Astrocyte (in vitro differentiated cells and primary cell): ENCODE measurements around the gene TENM4. TPM values are rescaled to one million over a fixed set of nuclear protein-coding genes. Genes with fewer than 3 reads are reported as not detected.

Source experiments
- DNase-seq: peaks from one replicate; pipeline ENCODE4 v3.0.0-alpha.2; 2010; ENCODE audit warnings: low read depth
- FAIRE-seq: peaks from 2 replicates; lab custom pipeline; 2011; peaks lifted over from hg19 to GRCh38; lab: Jason Lieb, UNC
- H2AFZ ChIP-seq: 2 replicates; pipeline ENCODE4 v1.6.0; 2012; ENCODE audit warnings: low read depth, low read length, inconsistent platforms
- H3K27ac ChIP-seq: 2 replicates; pipeline ENCODE4 v1.5.1; 2011; ENCODE audit warnings: low read depth, low read length, inconsistent platforms
- H3K27me3 ChIP-seq: 2 replicates; pipeline ENCODE4 v1.6.0; 2011; ENCODE audit warnings: low read length, inconsistent platforms; ENCODE audit not compliant: insufficient read depth
- H3K36me3 ChIP-seq: 2 replicates; pipeline ENCODE4 v1.5.1; 2011; ENCODE audit warnings: low read length, inconsistent platforms; ENCODE audit not compliant: insufficient read depth
- H3K4me1 ChIP-seq: 2 replicates; pipeline ENCODE4 v1.5.1; 2011; ENCODE audit warnings: low read length, inconsistent platforms; ENCODE audit not compliant: insufficient read depth
- H3K4me2 ChIP-seq: 2 replicates; pipeline ENCODE4 v1.6.0; 2012; ENCODE audit warnings: low read length, inconsistent platforms
- H3K4me3 ChIP-seq: 2 replicates; pipeline ENCODE4 v1.5.1; 2011; ENCODE audit warnings: low read depth, mild to moderate bottlenecking, low read length, inconsistent platforms; ENCODE audit not compliant: insufficient read depth
- H3K79me2 ChIP-seq: 2 replicates; pipeline ENCODE4 v1.6.0; 2012; ENCODE audit warnings: mild to moderate bottlenecking, low read length, inconsistent platforms; ENCODE audit not compliant: insufficient read depth
- H3K9ac ChIP-seq: 2 replicates; pipeline ENCODE4 v1.6.0; 2012; ENCODE audit warnings: mild to moderate bottlenecking, low read length, inconsistent platforms
- H3K9me3 ChIP-seq: 2 replicates; pipeline ENCODE4 v1.5.1; 2012; ENCODE audit warnings: low read depth, mild to moderate bottlenecking, low read length, inconsistent platforms; ENCODE audit not compliant: insufficient read depth
- H4K20me1 ChIP-seq: 2 replicates; pipeline ENCODE4 v1.6.0; 2012; ENCODE audit warnings: low read length, inconsistent platforms; ENCODE audit not compliant: insufficient read depth
- H3K27ac Mint-ChIP-seq: one replicate; pipeline ENCODE4 v1.8.0; 2021; ENCODE audit warnings: mild to moderate bottlenecking, mixed read lengths; ENCODE audit not compliant: unreplicated experiment
- H3K27me3 Mint-ChIP-seq: one replicate; pipeline ENCODE4 v1.8.0; 2021; ENCODE audit warnings: low read depth, mixed read lengths; ENCODE audit not compliant: unreplicated experiment
- H3K36me3 Mint-ChIP-seq: one replicate; pipeline ENCODE4 v1.8.0; 2021; ENCODE audit warnings: low read depth, mixed read lengths; ENCODE audit not compliant: unreplicated experiment
- H3K4me1 Mint-ChIP-seq: one replicate; pipeline ENCODE4 v1.8.0; 2021; ENCODE audit warnings: low read depth, mixed read lengths; ENCODE audit not compliant: unreplicated experiment
- H3K4me3 Mint-ChIP-seq: one replicate; pipeline ENCODE4 v1.8.0; 2021; ENCODE audit warnings: mild to moderate bottlenecking, moderate library complexity, mixed read lengths; ENCODE audit not compliant: unreplicated experiment
- H3K9me3 Mint-ChIP-seq: one replicate; pipeline ENCODE4 v1.8.0; 2021; ENCODE audit warnings: mild to moderate bottlenecking, mixed read lengths; ENCODE audit not compliant: unreplicated experiment
- EZH2 ChIP-seq: IDR thresholded peaks from 2 replicates; pipeline ENCODE4 v1.6.1; 2012; ENCODE audit warnings: mild to moderate bottlenecking, low read length, inconsistent platforms; ENCODE audit not compliant: insufficient read depth
- total RNA-seq: library from RNA; stranded (reverse); gene quantifications from 2 replicates; pipeline ENCODE4 v1.2.1, GENCODE V29; 2021
- TF ChIP-seq, protein P1 (sequence below): IDR thresholded peaks from 2 replicates; pipeline ENCODE4 v1.5.1; 2011; ENCODE audit warnings: low read depth, mild to moderate bottlenecking, inconsistent platforms, low read length, moderate library complexity; ENCODE audit not compliant: insufficient read depth

TENM4 gene
- total RNA-seq, 1 donor from 2014 or later: 7.5 TPM

DNA sequence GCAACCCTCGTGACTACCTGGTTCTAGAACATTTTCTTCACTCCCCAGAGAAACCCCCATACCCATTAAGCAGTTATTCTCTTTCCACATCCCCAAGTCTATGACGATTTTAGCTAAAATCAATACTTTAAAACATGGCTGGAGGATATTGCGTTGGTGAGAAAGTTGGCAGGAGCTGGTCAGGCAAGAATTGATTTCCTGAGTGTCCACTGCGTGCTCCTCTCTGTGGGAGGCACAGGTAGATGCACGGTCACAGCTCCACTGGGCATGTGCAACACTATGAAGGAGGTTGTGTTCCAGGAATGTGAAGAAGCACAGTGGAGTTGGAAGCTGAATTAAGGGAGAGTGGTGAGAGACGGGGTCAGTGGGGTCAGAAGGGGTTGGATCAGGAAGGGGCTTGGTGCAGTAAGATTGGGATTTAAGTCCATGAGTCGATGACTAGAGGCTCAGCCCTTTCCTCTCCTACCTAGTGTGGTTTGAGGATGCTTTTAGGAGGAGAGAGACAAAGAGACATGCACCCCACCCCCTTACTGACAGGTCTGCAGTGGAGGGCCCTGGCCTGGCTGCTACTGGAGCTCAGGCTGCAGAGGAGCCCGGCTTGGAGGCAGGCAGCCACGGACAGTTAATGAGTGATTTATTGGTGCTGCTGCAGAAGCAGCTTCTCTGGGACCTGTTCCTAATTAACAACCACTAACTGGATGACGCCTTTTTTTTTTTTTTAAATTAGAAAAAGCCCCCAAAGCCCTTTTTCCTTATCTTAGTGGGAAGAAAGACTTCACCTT, 395.6 kb downstream of the TENM4 start:
- Histone ChIP-seq H3K9me3 (no peaks in the 10 kb centered on the region), H3K27ac (no peak overlapping the region), H3K36me3 (no peaks in the 10 kb centered on the region), H3K4me3 (no peak overlapping the region), H3K27me3 (no peaks in the 10 kb centered on the region), H3K4me1 (peaks cover 6% of the 10 kb centered on the region), H4K20me1 (no peaks in the 10 kb centered on the region), H3K9ac (no peak overlapping the region), H3K79me2 (no peaks in the 10 kb centered on the region), H3K4me2 (no peak overlapping the region), H2AFZ (no peak overlapping the region)
- Mint-ChIP-seq H3K36me3 (peaks cover 4% of the 10 kb centered on the region), H3K4me1 (no peaks in the 10 kb centered on the region), H3K27ac (no peak overlapping the region), H3K9me3 (peaks cover 2% of the 10 kb centered on the region), H3K27me3 (peaks cover 26% of the 10 kb centered on the region), H3K4me3 (no peak overlapping the region)
- TF ChIP-seq, protein P1, sequence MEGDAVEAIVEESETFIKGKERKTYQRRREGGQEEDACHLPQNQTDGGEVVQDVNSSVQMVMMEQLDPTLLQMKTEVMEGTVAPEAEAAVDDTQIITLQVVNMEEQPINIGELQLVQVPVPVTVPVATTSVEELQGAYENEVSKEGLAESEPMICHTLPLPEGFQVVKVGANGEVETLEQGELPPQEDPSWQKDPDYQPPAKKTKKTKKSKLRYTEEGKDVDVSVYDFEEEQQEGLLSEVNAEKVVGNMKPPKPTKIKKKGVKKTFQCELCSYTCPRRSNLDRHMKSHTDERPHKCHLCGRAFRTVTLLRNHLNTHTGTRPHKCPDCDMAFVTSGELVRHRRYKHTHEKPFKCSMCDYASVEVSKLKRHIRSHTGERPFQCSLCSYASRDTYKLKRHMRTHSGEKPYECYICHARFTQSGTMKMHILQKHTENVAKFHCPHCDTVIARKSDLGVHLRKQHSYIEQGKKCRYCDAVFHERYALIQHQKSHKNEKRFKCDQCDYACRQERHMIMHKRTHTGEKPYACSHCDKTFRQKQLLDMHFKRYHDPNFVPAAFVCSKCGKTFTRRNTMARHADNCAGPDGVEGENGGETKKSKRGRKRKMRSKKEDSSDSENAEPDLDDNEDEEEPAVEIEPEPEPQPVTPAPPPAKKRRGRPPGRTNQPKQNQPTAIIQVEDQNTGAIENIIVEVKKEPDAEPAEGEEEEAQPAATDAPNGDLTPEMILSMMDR: no peak
- no peak for TF ChIP-seq EZH2
- no peak for DNase-seq
- FAIRE-seq: no peak

DNA sequence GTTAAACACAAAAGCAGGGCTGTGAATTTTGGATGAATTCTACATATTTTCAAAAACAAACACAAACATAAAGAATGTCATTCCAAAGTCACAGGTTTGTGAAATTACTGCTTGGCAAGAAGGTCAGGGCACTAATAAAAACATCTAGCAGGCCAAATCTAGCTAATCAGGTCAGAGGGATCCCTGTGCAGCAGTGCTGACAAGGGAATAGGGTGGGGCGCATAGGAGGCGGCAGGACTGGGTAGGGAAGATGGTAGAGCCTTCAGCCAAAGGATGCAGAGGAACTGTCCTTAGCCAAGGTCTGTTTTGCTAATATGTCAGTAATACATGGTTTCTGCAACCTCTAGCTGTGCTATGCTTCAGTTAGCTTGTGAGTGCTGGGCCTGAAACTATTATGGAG, 396.6 kb downstream of the TENM4 start:
- Histone ChIP-seq H2AFZ (no peak overlapping the region), H3K9me3 (no peaks in the 10 kb centered on the region), H3K4me2 (no peak overlapping the region), H3K79me2 (no peaks in the 10 kb centered on the region), H3K4me1 (peaks cover 6% of the 10 kb centered on the region), H3K36me3 (no peaks in the 10 kb centered on the region), H3K9ac (no peak overlapping the region), H3K27me3 (no peaks in the 10 kb centered on the region), H3K4me3 (no peak overlapping the region), H3K27ac (no peak overlapping the region), H4K20me1 (no peaks in the 10 kb centered on the region)
- TF ChIP-seq, protein P1: no peak
- TF ChIP-seq EZH2: no peak
- FAIRE-seq (no peak), DNase-seq (no peak)
- Mint-ChIP-seq H3K36me3 (peaks cover 5% of the 10 kb centered on the region), H3K27me3 (peaks cover 27% of the 10 kb centered on the region), H3K9me3 (peaks cover 2% of the 10 kb centered on the region), H3K4me1 (no peaks in the 10 kb centered on the region), H3K4me3 (no peak overlapping the region), H3K27ac (no peak overlapping the region)

DNA sequence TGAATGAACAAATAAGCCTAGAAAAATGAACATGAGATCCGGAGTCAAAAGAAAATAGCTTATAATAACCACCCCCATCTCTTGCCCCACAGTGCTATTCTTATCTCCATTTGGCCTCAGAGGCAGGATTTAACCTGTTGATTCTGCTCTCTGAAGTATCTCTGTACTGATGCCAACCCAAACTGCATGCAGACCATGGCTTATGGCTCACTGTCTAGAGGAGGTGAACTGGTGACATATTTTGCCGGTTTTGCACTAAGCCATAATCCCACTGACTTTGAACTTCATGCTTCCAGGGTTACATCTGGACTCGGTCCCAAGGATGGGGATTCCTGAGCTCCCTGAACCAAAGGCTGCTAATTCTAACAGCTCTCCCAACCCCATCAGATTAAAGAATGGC, 397.1 kb downstream of the TENM4 start:
- Mint-ChIP-seq H3K27ac (no peak overlapping the region), H3K36me3 (peaks cover 5% of the 10 kb centered on the region), H3K4me3 (no peak overlapping the region), H3K4me1 (no peaks in the 10 kb centered on the region), H3K9me3 (peaks cover 2% of the 10 kb centered on the region), H3K27me3 (peaks cover 26% of the 10 kb centered on the region)
- Histone ChIP-seq H2AFZ (no peak overlapping the region), H3K9ac (no peak overlapping the region), H3K36me3 (no peaks in the 10 kb centered on the region), H3K4me2 (no peak overlapping the region), H3K4me1 (peaks cover 6% of the 10 kb centered on the region), H3K4me3 (no peak overlapping the region), H3K27me3 (no peaks in the 10 kb centered on the region), H4K20me1 (no peaks in the 10 kb centered on the region), H3K27ac (no peak overlapping the region), H3K79me2 (no peaks in the 10 kb centered on the region), H3K9me3 (no peaks in the 10 kb centered on the region)
- no peak for DNase-seq
- no peak for TF ChIP-seq EZH2
- TF ChIP-seq, protein P1: no peak
- FAIRE-seq: no peak
